Measurements from ENCODE around the gene MFSD2B. TPM values are rescaled to one million over a fixed set of nuclear protein-coding genes. Genes with fewer than 3 reads are reported as not detected.
A peak's percentile ranks its signal among the peaks of the same experiment; 100 is the strongest.

MFSD2B gene
- polyA plus RNA-seq, 1 donor (not counting 4 experiments of a cell fraction or from before 2014, with no cell fraction given), result 0.10 TPM

DNA sequence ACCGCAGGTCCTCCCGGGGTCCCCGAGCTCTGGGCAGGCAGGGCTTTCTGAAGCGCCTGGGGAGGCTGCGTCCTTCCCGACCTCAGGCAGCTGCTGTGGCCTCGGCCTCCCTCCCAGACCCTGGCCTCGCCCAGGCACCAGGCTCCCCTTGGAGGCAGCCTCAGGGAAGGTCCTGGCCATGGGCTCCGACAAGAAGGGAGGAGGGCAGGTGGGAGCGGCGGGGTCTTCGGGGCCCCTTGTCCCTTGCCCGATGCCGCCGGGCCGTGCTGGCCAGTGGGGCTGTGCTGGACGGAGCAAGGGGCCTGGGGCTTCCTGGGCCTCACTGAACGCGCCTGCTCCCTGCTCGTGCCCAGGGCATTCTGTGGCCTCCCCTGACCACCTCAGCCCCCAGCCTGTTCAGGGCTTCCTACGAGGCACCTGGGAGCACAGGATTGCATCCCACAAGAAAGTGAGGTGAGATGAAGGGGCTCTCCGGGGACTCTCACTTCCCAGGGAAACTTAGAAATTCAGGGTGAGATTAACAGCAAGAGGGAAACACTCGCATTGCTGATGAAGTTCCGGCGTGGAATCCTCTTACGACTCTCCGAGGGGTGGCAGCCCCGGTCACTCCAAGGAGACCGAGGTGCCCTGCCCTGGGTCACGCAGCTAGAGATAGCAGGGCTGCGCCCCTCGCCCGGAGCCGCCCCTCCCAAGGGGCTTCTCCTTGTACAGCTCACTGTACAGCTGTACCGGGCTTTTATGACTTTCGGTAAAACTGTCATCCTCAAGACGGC is 778 bp downstream of the MFSD2B start:
- Histone ChIP-seq H3K27me3 (ENCODE audit: control insufficient read depth, extremely low read depth, insufficient read depth, low read length) (peaks cover 33% of the 10 kb centered on the region), H3K9ac (ENCODE audit: control insufficient read depth, extremely low read depth, insufficient read depth, low read length) (no peak overlapping the region), H3K4me1 (ENCODE audit: control insufficient read depth, extremely low read depth, insufficient read depth, low read length) (peaks cover 4% of the 10 kb centered on the region), H3K36me3 (ENCODE audit: control insufficient read depth in 2 of 2, extremely low read depth in 1 of 2, insufficient read depth in 2 of 2, low read length in 2 of 2) (no peaks in the 10 kb centered on the region), H3K4me2 (ENCODE audit: control insufficient read depth, extremely low read depth, insufficient read depth, low read depth, low read length) (peak overlapping the region; percentile 70), H2AFZ (ENCODE audit: control insufficient read depth, low read length) (peak overlapping the region; percentile 37), H3K9me3 (ENCODE audit: control insufficient read depth, low read depth, low read length) (no peaks in the 10 kb centered on the region), H4K20me1 (ENCODE audit: control insufficient read depth, extremely low read depth, insufficient read depth, low read length) (peaks cover 3% of the 10 kb centered on the region), H3K79me2 (ENCODE audit: control insufficient read depth, insufficient read depth, low read length) (no peaks in the 10 kb centered on the region), H3K27ac (ENCODE audit: control insufficient read depth, insufficient read depth, low read length) (no peak overlapping the region), H3K4me3 (ENCODE audit: control insufficient read depth in 2 of 3, extremely low read depth in 1 of 3, insufficient read depth in 2 of 3, low read depth in 1 of 3, low read length in 3 of 3) (peak overlapping the region in 1 of 3 experiments; percentile 34), H3K9me1 (ENCODE audit: control insufficient read depth, extremely low read depth, insufficient read depth, low read length) (no peaks in the 10 kb centered on the region)
- dilution Hi-C loops (cut with MboI; ENCODE audit: extremely low pct_ligation_motif_present, low sequenced_read_pairs), result no loop called here
- peak; percentile 84 for TF ChIP-seq EZH2 (IDR thresholded peaks at IDR 0.05; ENCODE audit: low read length)
- TF ChIP-seq, protein P1, sequence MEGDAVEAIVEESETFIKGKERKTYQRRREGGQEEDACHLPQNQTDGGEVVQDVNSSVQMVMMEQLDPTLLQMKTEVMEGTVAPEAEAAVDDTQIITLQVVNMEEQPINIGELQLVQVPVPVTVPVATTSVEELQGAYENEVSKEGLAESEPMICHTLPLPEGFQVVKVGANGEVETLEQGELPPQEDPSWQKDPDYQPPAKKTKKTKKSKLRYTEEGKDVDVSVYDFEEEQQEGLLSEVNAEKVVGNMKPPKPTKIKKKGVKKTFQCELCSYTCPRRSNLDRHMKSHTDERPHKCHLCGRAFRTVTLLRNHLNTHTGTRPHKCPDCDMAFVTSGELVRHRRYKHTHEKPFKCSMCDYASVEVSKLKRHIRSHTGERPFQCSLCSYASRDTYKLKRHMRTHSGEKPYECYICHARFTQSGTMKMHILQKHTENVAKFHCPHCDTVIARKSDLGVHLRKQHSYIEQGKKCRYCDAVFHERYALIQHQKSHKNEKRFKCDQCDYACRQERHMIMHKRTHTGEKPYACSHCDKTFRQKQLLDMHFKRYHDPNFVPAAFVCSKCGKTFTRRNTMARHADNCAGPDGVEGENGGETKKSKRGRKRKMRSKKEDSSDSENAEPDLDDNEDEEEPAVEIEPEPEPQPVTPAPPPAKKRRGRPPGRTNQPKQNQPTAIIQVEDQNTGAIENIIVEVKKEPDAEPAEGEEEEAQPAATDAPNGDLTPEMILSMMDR (optimal IDR thresholded peaks at IDR 0.05 in 1 of 3, IDR thresholded peaks at IDR 0.05 in 1 of 3, conservative IDR thresholded peaks at IDR 0.05 in 1 of 3; ENCODE audit: extremely low read depth in 1 of 3, insufficient read depth in 2 of 3, low read length in 3 of 3), result no peak
- DNase-seq (ENCODE audit: low read depth, low spot score), result no peak
- no peak for FAIRE-seq

- H3K79me2 ChIP-seq (ENCODE audit: control insufficient read depth, insufficient read depth, low read length), result no peaks in the 10 kb centered on the region
- dilution Hi-C loops (cut with MboI; ENCODE audit: extremely low pct_ligation_motif_present, low sequenced_read_pairs), result no loop called here
- H3K9me3 ChIP-seq (ENCODE audit: control insufficient read depth, low read depth, low read length), result no peaks in the 10 kb centered on the region
- H3K9ac ChIP-seq (ENCODE audit: control insufficient read depth, extremely low read depth, insufficient read depth, low read length), result no peak overlapping the region
- no peaks in the 10 kb centered on the region for H3K9me1 ChIP-seq (ENCODE audit: control insufficient read depth, extremely low read depth, insufficient read depth, low read length)
- no peaks in the 10 kb centered on the region for H3K36me3 ChIP-seq (ENCODE audit: control insufficient read depth in 2 of 2, extremely low read depth in 1 of 2, insufficient read depth in 2 of 2, low read length in 2 of 2)
- FAIRE-seq, result no peak
- H4K20me1 ChIP-seq (ENCODE audit: control insufficient read depth, extremely low read depth, insufficient read depth, low read length), result peaks cover 3% of the 10 kb centered on the region
- peaks cover 9% of the 10 kb centered on the region for H3K4me1 ChIP-seq (ENCODE audit: control insufficient read depth, extremely low read depth, insufficient read depth, low read length)
- no peak for DNase-seq (ENCODE audit: low read depth, low spot score)
- H3K27me3 ChIP-seq (ENCODE audit: control insufficient read depth, extremely low read depth, insufficient read depth, low read length), result peaks cover 33% of the 10 kb centered on the region
- no peak overlapping the region for H3K4me2 ChIP-seq (ENCODE audit: control insufficient read depth, extremely low read depth, insufficient read depth, low read depth, low read length)
- no peak overlapping the region for H3K27ac ChIP-seq (ENCODE audit: control insufficient read depth, insufficient read depth, low read length)
- H2AFZ ChIP-seq (ENCODE audit: control insufficient read depth, low read length), result no peak overlapping the region
- H3K4me3 ChIP-seq (ENCODE audit: control insufficient read depth in 2 of 3, extremely low read depth in 1 of 3, insufficient read depth in 2 of 3, low read depth in 1 of 3, low read length in 3 of 3), result no peak overlapping the region
- TF ChIP-seq EZH2 (IDR thresholded peaks at IDR 0.05; ENCODE audit: low read length), result no peak
- TF ChIP-seq, protein P1 (optimal IDR thresholded peaks at IDR 0.05 in 1 of 3, IDR thresholded peaks at IDR 0.05 in 1 of 3, conservative IDR thresholded peaks at IDR 0.05 in 1 of 3; ENCODE audit: extremely low read depth in 1 of 3, insufficient read depth in 2 of 3, low read length in 3 of 3), result no peak
Measured at GRCh38 chr2:24011250-24012104, 1.6 kb downstream of the MFSD2B start.

Data from keratinocyte (primary cell).